Measurements from ENCODE around the gene MATN1. TPM values are rescaled to one million over a fixed set of nuclear protein-coding genes. Genes with fewer than 3 reads are reported as not detected.
A peak's percentile ranks its signal among the peaks of the same experiment; 100 is the strongest.

MATN1 gene
- total RNA-seq, 4 donors from 2014 or later: 0.98 TPM; not detected in 3

- Histone ChIP-seq H3K4me1 (peaks cover 24% of the 10 kb centered on the region), H3K36me3 (no peaks in the 10 kb centered on the region), H3K27ac (no peak overlapping the region), H3K4me3 (no peak overlapping the region), H3K9me3 (no peaks in the 10 kb centered on the region), H3K27me3 (peaks cover 3% of the 10 kb centered on the region)
- TF ChIP-seq EP300 (IDR thresholded peaks at IDR 0.05) (no peak), POLR2AphosphoS5 (IDR thresholded peaks at IDR 0.05) (no peak), CTCF (IDR thresholded peaks at IDR 0.05) (no peak), POLR2A (IDR thresholded peaks at IDR 0.05) (no peak)
- WGBS: 52% methylated on average over 8 of the region's 8 CpGs
- no peak for DNase-seq (ENCODE audit: low spot score in 2 of 2)
Observed at GRCh38 chr1:30708361-30708728, 15.0 kb downstream of the MATN1 start.

GRCh38 chr1:30707412-30708360, 15.7 kb downstream of the MATN1 start:
- Histone ChIP-seq H3K9me3 (no peaks in the 10 kb centered on the region), H3K36me3 (no peaks in the 10 kb centered on the region), H3K27me3 (peaks cover 3% of the 10 kb centered on the region), H3K4me3 (no peak overlapping the region), H3K27ac (no peak overlapping the region), H3K4me1 (peaks cover 24% of the 10 kb centered on the region)
- WGBS: 56% methylated on average over 14 of the region's 16 CpGs
- peak in 1 of 2 donors; percentile 90 for DNase-seq (ENCODE audit: low spot score in 2 of 2)
- TF ChIP-seq EP300 (IDR thresholded peaks at IDR 0.05) (no peak), CTCF (IDR thresholded peaks at IDR 0.05) (peak; percentile 69 to 84), POLR2AphosphoS5 (IDR thresholded peaks at IDR 0.05) (no peak)

GRCh38 chr1:30706528-30706927, 16.9 kb downstream of the MATN1 start:
- peak in 1 of 2 donors; percentile 83 for DNase-seq (ENCODE audit: low spot score in 2 of 2)
- no peak overlapping the region for H3K27ac ChIP-seq
- 19% methylated on average over 9 of the region's 9 CpGs for WGBS

GRCh38 chr1:30705698-30706097, 17.7 kb downstream of the MATN1 start:
- Histone ChIP-seq H3K4me3 (no peak overlapping the region), H3K36me3 (no peaks in the 10 kb centered on the region), H3K27ac (no peak overlapping the region), H3K27me3 (peaks cover 3% of the 10 kb centered on the region), H3K9me3 (no peaks in the 10 kb centered on the region), H3K4me1 (peaks cover 37% of the 10 kb centered on the region)
- 62% methylated on average over 4 of the region's 4 CpGs for WGBS
- no peak for DNase-seq (ENCODE audit: low spot score in 2 of 2)
- no peak for TF ChIP-seq POLR2AphosphoS5 (IDR thresholded peaks at IDR 0.05)
- TF ChIP-seq EP300 (IDR thresholded peaks at IDR 0.05): no peak
- no peak for TF ChIP-seq CTCF (IDR thresholded peaks at IDR 0.05)
- no peak for TF ChIP-seq POLR2A (IDR thresholded peaks at IDR 0.05)

More at GRCh38 chr1:30706528-30706927, 16.9 kb downstream of the MATN1 start:
- no peaks in the 10 kb centered on the region for H3K36me3 ChIP-seq
- H3K4me1 ChIP-seq: peaks cover 29% of the 10 kb centered on the region
- H3K27me3 ChIP-seq: peaks cover 3% of the 10 kb centered on the region
- no peak for TF ChIP-seq POLR2AphosphoS5 (IDR thresholded peaks at IDR 0.05)
- TF ChIP-seq EP300 (IDR thresholded peaks at IDR 0.05): no peak
- TF ChIP-seq POLR2A (IDR thresholded peaks at IDR 0.05): no peak
- no peak for TF ChIP-seq CTCF (IDR thresholded peaks at IDR 0.05)
- H3K4me3 ChIP-seq: no peak overlapping the region
- H3K9me3 ChIP-seq: no peaks in the 10 kb centered on the region

GRCh38 chr1:30704765-30705509, 18.4 kb downstream of the MATN1 start:
- TF ChIP-seq POLR2AphosphoS5 (IDR thresholded peaks at IDR 0.05): no peak
- no peak for TF ChIP-seq CTCF (IDR thresholded peaks at IDR 0.05)
- no peak for TF ChIP-seq EP300 (IDR thresholded peaks at IDR 0.05)
- TF ChIP-seq POLR2A (IDR thresholded peaks at IDR 0.05): no peak
- DNase-seq (ENCODE audit: low spot score in 2 of 2): peak in 1 of 2 donors; percentile 73
- WGBS: 52% methylated on average over 13 of the region's 14 CpGs
- H3K4me1 ChIP-seq: peaks cover 41% of the 10 kb centered on the region
- H3K36me3 ChIP-seq: no peaks in the 10 kb centered on the region
- peaks cover 3% of the 10 kb centered on the region for H3K27me3 ChIP-seq
- H3K9me3 ChIP-seq: no peaks in the 10 kb centered on the region
- H3K27ac ChIP-seq: peak overlapping the region; percentile 69
- H3K4me3 ChIP-seq: no peak overlapping the region

All from suprapubic skin (tissue), 4 donors.